GM12872 (cell line): ENCODE measurements around the gene HIGD1B.

Experiments used
- TF ChIP-seq, protein P1 (sequence below): IDR thresholded peaks from 3 replicates; pipeline ENCODE4 v1.5.1; 2011; ENCODE audit warnings: low read depth, mild to moderate bottlenecking, low read length, moderate library complexity; ENCODE audit not compliant: insufficient read depth

Gene HIGD1B

DNA sequence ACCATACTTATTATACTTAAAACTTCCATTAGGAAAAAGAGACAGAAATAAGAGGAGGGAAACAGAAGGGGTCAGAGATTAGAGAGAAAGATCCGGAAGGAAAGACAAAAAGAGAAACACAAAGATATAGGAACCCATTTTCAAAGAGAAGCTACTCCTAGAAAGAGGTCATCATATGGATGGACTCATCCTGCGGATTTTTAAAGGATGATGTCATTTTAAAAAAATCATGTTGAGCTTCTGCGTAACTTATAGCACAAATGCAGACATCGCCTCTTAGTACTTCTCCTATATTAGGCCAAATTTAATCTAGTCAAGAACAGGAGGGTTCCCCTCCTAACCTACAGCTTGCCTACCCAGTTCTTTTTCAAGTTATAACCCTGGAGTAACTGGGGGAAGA lies 33.5 kb downstream of the HIGD1B start:
- TF ChIP-seq, protein P1, sequence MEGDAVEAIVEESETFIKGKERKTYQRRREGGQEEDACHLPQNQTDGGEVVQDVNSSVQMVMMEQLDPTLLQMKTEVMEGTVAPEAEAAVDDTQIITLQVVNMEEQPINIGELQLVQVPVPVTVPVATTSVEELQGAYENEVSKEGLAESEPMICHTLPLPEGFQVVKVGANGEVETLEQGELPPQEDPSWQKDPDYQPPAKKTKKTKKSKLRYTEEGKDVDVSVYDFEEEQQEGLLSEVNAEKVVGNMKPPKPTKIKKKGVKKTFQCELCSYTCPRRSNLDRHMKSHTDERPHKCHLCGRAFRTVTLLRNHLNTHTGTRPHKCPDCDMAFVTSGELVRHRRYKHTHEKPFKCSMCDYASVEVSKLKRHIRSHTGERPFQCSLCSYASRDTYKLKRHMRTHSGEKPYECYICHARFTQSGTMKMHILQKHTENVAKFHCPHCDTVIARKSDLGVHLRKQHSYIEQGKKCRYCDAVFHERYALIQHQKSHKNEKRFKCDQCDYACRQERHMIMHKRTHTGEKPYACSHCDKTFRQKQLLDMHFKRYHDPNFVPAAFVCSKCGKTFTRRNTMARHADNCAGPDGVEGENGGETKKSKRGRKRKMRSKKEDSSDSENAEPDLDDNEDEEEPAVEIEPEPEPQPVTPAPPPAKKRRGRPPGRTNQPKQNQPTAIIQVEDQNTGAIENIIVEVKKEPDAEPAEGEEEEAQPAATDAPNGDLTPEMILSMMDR = no peak

DNA sequence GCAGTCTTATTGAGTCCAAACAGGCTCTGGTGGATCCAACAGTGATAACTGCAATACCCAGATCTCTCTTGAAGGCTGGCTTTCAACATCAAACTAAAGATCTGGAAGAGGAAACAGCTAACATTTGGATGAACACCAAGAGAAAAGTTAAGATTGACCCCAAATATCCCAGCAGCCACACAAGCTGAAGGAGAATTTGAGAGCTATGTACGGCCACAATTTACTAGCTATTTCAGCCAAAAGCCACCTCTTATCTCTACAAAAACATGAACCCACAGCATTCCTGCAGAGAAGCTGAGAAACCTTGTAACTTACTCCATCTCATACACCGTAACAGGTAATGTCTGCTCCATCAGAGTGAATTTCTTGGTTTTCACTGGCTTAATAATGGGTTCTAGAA lies 37.3 kb downstream of the HIGD1B start:
- TF ChIP-seq, protein P1 = no peak

DNA sequence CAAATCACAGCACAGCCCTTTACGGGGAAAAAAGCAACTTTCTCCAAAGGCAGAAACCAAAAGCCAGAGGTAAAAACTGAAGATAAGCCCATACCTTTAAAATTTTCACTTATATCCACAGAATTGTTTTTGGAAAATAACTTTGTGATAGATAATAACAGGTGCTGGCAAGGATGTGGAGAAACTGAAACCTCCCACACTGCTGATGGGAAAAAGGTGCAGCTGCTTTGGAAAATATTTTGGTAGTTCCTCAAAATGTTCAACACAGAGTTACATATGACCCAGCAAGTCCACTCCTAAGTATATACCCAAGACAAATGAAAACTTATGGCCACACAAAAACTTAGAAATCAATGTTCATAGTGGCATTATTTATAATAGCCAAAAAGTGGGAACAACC lies 39.3 kb downstream of the HIGD1B start:
- TF ChIP-seq, protein P1 = no peak

DNA sequence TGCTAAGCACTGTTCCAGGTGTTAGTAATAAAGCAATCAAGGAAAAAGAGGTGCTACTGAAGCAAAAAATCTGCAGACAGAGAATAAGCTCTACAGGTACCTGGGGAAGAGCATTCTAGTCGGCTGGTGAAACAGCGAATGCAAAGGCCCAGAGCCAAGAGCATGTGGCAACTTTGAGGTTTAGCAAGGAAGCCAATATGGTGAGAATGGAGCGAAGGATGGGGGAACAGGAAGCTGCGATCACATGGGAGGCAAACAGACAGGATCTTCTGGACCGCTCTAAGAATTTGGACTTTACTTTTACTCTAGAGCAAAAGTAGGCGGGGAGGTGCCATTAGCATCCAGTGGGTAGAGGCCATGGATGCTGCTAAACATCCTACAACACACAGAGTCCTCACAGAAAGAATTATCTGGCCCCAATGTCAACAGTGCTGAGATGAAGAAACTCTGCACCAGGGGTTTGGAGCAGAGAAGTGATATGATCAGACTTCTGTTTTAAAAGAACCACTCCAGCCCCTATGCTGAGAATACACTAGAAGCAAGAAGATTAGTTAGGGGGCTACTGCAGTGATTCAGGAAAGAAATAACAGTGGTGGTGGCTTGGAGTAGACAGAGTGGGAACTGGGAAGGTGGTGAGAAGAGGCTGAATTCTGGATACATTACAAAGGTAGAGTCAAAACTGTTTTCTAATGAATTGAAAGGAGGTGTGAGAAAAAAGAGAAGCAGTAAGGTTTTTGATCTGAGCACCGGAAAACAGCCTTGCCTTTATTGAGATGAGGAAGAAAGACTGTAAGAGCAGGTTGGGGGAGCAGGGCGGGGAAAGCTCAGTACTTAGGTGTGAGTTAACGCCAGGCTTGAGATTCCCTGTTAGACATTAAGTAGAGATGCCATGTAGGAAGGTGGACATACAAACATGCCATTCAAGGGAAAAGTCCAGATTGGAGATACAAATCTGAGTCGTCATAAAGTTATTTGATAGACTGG lies 40.6 kb downstream of the HIGD1B start:
- TF ChIP-seq, protein P1 = no peak

DNA sequence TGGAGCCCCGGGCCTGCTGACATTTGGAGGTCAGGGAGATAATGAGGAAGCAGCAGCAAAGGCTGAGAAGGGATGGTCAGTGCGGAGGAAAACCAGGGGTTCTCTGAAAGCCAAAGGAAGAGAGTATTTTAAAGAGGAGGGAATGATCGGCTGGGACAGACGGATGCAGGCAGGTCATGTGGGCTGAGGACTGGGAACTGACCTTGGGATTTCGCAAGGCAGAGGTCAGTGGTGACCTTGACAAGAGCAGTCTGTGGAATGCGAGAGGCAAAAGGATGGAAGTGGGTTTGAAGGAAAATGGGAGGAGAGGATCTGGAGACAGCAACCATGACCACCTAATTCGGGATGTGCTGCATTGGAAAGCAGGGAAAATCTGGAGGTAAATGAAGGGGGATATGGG lies 41.3 kb downstream of the HIGD1B start:
- TF ChIP-seq, protein P1 = no peak

DNA sequence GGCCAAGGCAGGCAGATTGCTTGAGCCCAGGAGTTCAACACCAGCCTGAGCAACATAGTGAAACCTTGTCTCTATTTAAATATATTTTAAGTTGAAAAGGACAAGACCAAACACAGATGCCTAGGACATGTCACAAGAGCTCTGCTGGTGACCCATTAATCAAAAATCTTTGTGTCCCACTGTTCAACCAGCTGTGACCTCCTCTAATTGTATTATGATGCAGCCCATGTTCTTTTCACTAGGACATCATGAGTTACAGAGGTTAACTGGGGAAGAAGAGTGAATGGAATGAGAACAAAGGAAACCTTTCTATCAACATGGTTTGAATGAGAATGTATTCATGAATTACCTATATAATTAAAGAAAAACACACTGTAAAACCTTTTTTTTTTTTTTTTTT lies 44.6 kb downstream of the HIGD1B start:
- TF ChIP-seq, protein P1 = no peak

DNA sequence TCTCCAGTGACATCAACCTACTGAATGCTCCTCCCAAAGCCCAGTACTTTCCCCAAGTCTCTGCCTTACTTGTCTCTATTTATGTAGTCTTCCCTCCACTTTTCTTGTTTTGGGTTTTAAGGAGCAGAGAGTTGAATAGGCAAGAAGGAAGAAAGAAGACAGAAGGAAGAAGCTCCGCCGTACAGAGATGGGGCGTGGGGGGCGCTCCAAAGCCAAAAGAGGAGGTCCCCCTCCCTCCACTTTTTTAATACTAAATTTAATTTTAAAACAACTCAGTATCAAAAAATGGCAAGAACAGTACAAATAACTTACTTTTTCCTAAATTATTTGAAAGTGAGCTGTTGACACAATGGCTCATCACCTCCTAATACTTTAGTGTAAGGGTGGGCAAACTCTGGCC lies 47.0 kb downstream of the HIGD1B start:
- TF ChIP-seq, protein P1 = no peak
